ENCODE measurements around the gene KCNQ4.

KCNQ4 gene

GRCh38 chr1:40848530-40849189, 65.1 kb downstream of the KCNQ4 start:
- peak; percentile 51 for DNase-seq (ENCODE audit: low spot score)
- Histone ChIP-seq H3K36me3 (replicated peaks in 1 of 2; ENCODE audit: control insufficient read depth in 2 of 2, insufficient read depth in 2 of 2, low read length in 2 of 2) (no peaks in the 10 kb centered on the region), H4K91ac (ENCODE audit: low read depth, low read length, poor library complexity) (no peak overlapping the region), H3K23ac (ENCODE audit: low read depth, low read length, poor library complexity) (no peak overlapping the region), H2BK5ac (ENCODE audit: low read length) (no peak overlapping the region), H2BK12ac (ENCODE audit: low read length) (no peak overlapping the region), H3K27me3 (ENCODE audit: control insufficient read depth in 3 of 3, insufficient read depth in 3 of 3, low read depth in 1 of 3, low read length in 3 of 3) (peaks cover 0 to 15% (median 0%) of the 10 kb centered on the region in 3 experiments), H3K18ac (ENCODE audit: low read length) (no peak overlapping the region), H3K4me1 (ENCODE audit: control insufficient read depth in 2 of 2, insufficient read depth in 1 of 2, low read depth in 1 of 2, low read length in 2 of 2) (peaks cover 1 to 15% of the 10 kb centered on the region in 2 donors), H3K4me3 (ENCODE audit: low read length in 2 of 2) (no peak overlapping the region), H3K9ac (ENCODE audit: low read depth, low read length, poor library complexity) (no peak overlapping the region), H2AK5ac (ENCODE audit: low read depth, low read length) (no peak overlapping the region), H3K4me2 (ENCODE audit: insufficient read depth, low read length, poor library complexity, severe bottlenecking) (no peak overlapping the region), H3K27ac (replicated peaks; ENCODE audit: low read length) (no peak overlapping the region), H3K79me1 (ENCODE audit: low read depth, low read length) (no peaks in the 10 kb centered on the region), H2AFZ (ENCODE audit: low read length) (no peak overlapping the region), H3K9me3 (replicated peaks in 1 of 2; ENCODE audit: control insufficient read depth in 2 of 2, insufficient read depth in 1 of 2, low read depth in 1 of 2, low read length in 2 of 2) (no peaks in the 10 kb centered on the region), H2BK15ac (ENCODE audit: low read length) (no peak overlapping the region), H3K14ac (ENCODE audit: low read length) (no peak overlapping the region), H2BK120ac (ENCODE audit: low read depth, low read length) (no peak overlapping the region), H4K8ac (ENCODE audit: low read depth, low read length) (no peak overlapping the region), H3K4ac (ENCODE audit: low read length) (no peak overlapping the region)
- whole genome bisulfite sequencing, 2 donors (ENCODE audit: extremely low coverage in 2 of 2, insufficient read length in 2 of 2, insufficient replicate concordance in 1 of 2) = no CpG with 5 or more reads among the region's 6 CpGs

DNA sequence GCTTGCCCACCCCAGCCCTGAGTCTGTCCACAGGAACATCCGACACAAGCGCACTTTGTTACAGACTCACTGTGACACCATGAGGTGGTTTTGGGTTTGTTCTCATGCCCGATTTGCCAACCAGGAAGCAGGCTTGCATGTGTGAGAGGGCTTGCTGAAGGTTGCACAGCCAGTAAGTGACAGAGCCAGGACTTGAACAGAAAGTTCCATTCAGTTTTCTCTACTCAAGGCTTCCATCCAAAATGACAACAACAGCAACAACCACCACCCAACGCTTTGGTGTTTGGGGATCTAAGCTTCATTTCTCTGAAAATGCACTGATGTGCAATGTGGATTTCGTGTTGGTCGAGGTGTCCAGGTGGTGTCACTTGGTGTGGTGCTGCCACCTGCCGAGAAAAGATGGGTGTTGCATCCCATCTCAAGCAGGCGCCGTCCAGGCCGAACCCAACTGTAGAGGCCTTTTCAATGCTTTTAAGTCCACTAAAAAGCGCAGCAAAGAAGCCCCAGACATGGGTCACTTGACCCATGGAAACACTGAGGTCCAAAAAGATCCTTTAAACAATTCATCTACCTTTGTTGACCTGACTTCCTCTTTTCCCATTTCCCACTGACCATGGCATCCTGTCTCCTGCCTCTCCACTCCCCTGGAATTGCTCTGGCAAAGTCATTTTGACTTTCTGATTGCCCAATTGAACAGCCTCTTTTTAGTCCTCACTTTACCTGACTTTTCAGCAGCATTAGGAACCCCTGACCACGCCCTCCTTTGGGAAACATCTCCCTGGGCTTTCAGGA, 66.4 kb downstream of the KCNQ4 start:
- Histone ChIP-seq H3K79me1 (ENCODE audit: low read depth, low read length) (no peaks in the 10 kb centered on the region), H2BK15ac (ENCODE audit: low read length) (no peak overlapping the region), H3K4me2 (ENCODE audit: insufficient read depth, low read length, poor library complexity, severe bottlenecking) (no peak overlapping the region), H2BK5ac (ENCODE audit: low read length) (no peak overlapping the region), H3K4ac (ENCODE audit: low read length) (no peak overlapping the region), H3K18ac (ENCODE audit: low read length) (no peak overlapping the region), H3K4me1 (ENCODE audit: control insufficient read depth in 2 of 2, insufficient read depth in 1 of 2, low read depth in 1 of 2, low read length in 2 of 2) (peaks cover 1 to 15% of the 10 kb centered on the region in 2 donors), H3K14ac (ENCODE audit: low read length) (no peak overlapping the region), H4K91ac (ENCODE audit: low read depth, low read length, poor library complexity) (no peak overlapping the region), H3K27ac (replicated peaks; ENCODE audit: low read length) (no peak overlapping the region), H3K27me3 (ENCODE audit: control insufficient read depth in 3 of 3, insufficient read depth in 3 of 3, low read depth in 1 of 3, low read length in 3 of 3) (peaks cover 0 to 14% (median 0%) of the 10 kb centered on the region in 3 experiments), H3K9ac (ENCODE audit: low read depth, low read length, poor library complexity) (no peak overlapping the region), H2AK5ac (ENCODE audit: low read depth, low read length) (no peak overlapping the region), H3K23ac (ENCODE audit: low read depth, low read length, poor library complexity) (no peak overlapping the region), H2AFZ (ENCODE audit: low read length) (no peak overlapping the region), H4K8ac (ENCODE audit: low read depth, low read length) (no peak overlapping the region), H3K9me3 (replicated peaks in 1 of 2; ENCODE audit: control insufficient read depth in 2 of 2, insufficient read depth in 1 of 2, low read depth in 1 of 2, low read length in 2 of 2) (no peaks in the 10 kb centered on the region), H2BK120ac (ENCODE audit: low read depth, low read length) (no peak overlapping the region), H3K4me3 (ENCODE audit: low read length in 2 of 2) (no peak overlapping the region), H3K36me3 (replicated peaks in 1 of 2; ENCODE audit: control insufficient read depth in 2 of 2, insufficient read depth in 2 of 2, low read length in 2 of 2) (no peaks in the 10 kb centered on the region), H2BK12ac (ENCODE audit: low read length) (no peak overlapping the region)
- DNase-seq (ENCODE audit: low spot score) = peak; percentile 74
- no CpG with 5 or more reads among the region's 12 CpGs for WGBS, 2 donors (ENCODE audit: extremely low coverage in 2 of 2, insufficient read length in 2 of 2, insufficient replicate concordance in 1 of 2)

DNA sequence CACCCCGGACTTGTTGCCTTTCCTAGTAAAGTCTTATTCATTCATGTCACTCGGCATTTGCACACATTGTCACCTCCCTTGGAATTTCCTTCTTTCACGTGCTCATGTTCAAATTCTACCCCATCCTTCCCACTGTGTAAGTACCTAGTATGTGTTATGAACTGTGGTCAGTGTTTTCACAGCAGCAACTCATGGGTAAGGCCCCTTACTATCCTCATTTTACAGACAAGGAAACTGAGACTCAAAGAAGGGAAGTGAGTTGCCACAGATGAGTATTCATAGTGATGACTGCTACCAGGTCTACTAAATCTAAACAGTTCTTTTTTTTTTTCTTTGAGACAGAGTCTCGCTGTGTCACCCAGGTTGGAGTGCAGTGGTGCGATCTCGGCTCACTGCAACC, 68.1 kb downstream of the KCNQ4 start:
- DNase-seq (ENCODE audit: low spot score) = no peak
- Histone ChIP-seq H4K91ac (ENCODE audit: low read depth, low read length, poor library complexity) (no peak overlapping the region), H3K27ac (replicated peaks; ENCODE audit: low read length) (no peak overlapping the region), H3K4me3 (ENCODE audit: low read length in 2 of 2) (no peak overlapping the region), H2BK12ac (ENCODE audit: low read length) (no peak overlapping the region), H3K4me1 (ENCODE audit: control insufficient read depth in 2 of 2, insufficient read depth in 1 of 2, low read depth in 1 of 2, low read length in 2 of 2) (peaks cover 1 to 12% of the 10 kb centered on the region in 2 donors), H4K8ac (ENCODE audit: low read depth, low read length) (no peak overlapping the region), H3K14ac (ENCODE audit: low read length) (no peak overlapping the region), H3K79me1 (ENCODE audit: low read depth, low read length) (no peaks in the 10 kb centered on the region), H3K27me3 (ENCODE audit: control insufficient read depth in 3 of 3, insufficient read depth in 3 of 3, low read depth in 1 of 3, low read length in 3 of 3) (peaks cover 0 to 20% (median 0%) of the 10 kb centered on the region in 3 experiments), H2BK120ac (ENCODE audit: low read depth, low read length) (no peak overlapping the region), H2BK15ac (ENCODE audit: low read length) (no peak overlapping the region), H3K4me2 (ENCODE audit: insufficient read depth, low read length, poor library complexity, severe bottlenecking) (no peak overlapping the region), H3K4ac (ENCODE audit: low read length) (no peak overlapping the region), H2BK5ac (ENCODE audit: low read length) (no peak overlapping the region), H3K9me3 (replicated peaks in 1 of 2; ENCODE audit: control insufficient read depth in 2 of 2, insufficient read depth in 1 of 2, low read depth in 1 of 2, low read length in 2 of 2) (no peaks in the 10 kb centered on the region), H2AK5ac (ENCODE audit: low read depth, low read length) (no peak overlapping the region), H3K23ac (ENCODE audit: low read depth, low read length, poor library complexity) (no peak overlapping the region), H3K9ac (ENCODE audit: low read depth, low read length, poor library complexity) (no peak overlapping the region), H3K36me3 (replicated peaks in 1 of 2; ENCODE audit: control insufficient read depth in 2 of 2, insufficient read depth in 2 of 2, low read length in 2 of 2) (no peaks in the 10 kb centered on the region), H2AFZ (ENCODE audit: low read length) (no peak overlapping the region), H3K18ac (ENCODE audit: low read length) (no peak overlapping the region)
- no CpG with 5 or more reads among the region's 6 CpGs for WGBS, 2 donors (ENCODE audit: extremely low coverage in 2 of 2, insufficient read length in 2 of 2, insufficient replicate concordance in 1 of 2)

DNA sequence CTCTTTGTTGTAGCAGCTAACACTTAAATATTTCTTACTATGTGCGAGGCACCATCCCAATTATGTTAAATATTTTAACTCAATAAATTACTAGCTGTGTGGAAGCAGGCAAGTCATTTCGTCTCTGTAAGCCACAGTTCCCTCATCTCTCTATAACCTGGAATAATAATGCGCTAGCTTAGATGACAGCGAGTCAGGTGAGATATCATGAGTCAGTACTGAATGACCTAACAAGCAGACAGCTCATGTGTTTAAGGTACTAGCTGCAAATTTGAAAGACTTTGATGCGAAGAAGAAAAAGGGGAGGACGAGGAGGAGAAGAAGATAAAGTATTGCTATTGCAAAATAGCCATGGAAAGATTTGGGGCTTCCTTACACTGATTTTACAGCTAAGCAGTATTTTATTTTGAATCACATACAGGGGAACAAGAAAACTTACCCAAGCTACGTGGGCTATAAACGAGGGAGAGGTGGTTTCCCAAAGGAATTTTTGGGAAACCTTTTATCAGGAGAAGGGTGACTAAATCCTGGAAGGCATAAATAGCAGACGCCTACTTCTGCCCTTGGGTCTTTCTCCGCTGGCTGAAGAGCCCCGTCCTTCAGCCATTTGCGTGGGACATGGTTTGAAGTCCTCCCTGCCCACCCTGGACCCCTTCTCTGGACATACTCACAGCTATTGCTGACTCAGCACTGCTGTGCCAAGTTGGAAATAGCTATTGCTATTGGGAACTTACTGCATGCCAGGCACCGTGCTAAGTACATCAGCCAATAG, 69.7 kb downstream of the KCNQ4 start:
- H3K36me3 ChIP-seq (replicated peaks in 1 of 2; ENCODE audit: control insufficient read depth in 2 of 2, insufficient read depth in 2 of 2, low read length in 2 of 2) = no peaks in the 10 kb centered on the region
- H2AFZ ChIP-seq (ENCODE audit: low read length) = no peak overlapping the region
- no peak overlapping the region for H3K4me2 ChIP-seq (ENCODE audit: insufficient read depth, low read length, poor library complexity, severe bottlenecking)
- H3K14ac ChIP-seq (ENCODE audit: low read length) = no peak overlapping the region
- H4K8ac ChIP-seq (ENCODE audit: low read depth, low read length) = no peak overlapping the region
- H2BK15ac ChIP-seq (ENCODE audit: low read length) = no peak overlapping the region
- no peak overlapping the region for H2BK5ac ChIP-seq (ENCODE audit: low read length)
- H3K27ac ChIP-seq (replicated peaks; ENCODE audit: low read length) = no peak overlapping the region
- no peak overlapping the region for H3K9ac ChIP-seq (ENCODE audit: low read depth, low read length, poor library complexity)
- no peak for DNase-seq (ENCODE audit: low spot score)
- H3K23ac ChIP-seq (ENCODE audit: low read depth, low read length, poor library complexity) = no peak overlapping the region
- no peaks in the 10 kb centered on the region for H3K9me3 ChIP-seq (replicated peaks in 1 of 2; ENCODE audit: control insufficient read depth in 2 of 2, insufficient read depth in 1 of 2, low read depth in 1 of 2, low read length in 2 of 2)
- H2BK120ac ChIP-seq (ENCODE audit: low read depth, low read length) = no peak overlapping the region
- peaks cover 0 to 35% (median 0%) of the 10 kb centered on the region in 3 experiments for H3K27me3 ChIP-seq (ENCODE audit: control insufficient read depth in 3 of 3, insufficient read depth in 3 of 3, low read depth in 1 of 3, low read length in 3 of 3)
- no peak overlapping the region for H3K4me3 ChIP-seq (ENCODE audit: low read length in 2 of 2)
- H3K79me1 ChIP-seq (ENCODE audit: low read depth, low read length) = no peaks in the 10 kb centered on the region
- H2BK12ac ChIP-seq (ENCODE audit: low read length) = no peak overlapping the region
- H3K4me1 ChIP-seq (ENCODE audit: control insufficient read depth in 2 of 2, insufficient read depth in 1 of 2, low read depth in 1 of 2, low read length in 2 of 2) = peaks cover 0 to 4% of the 10 kb centered on the region in 2 donors
- no CpG with 5 or more reads among the region's 13 CpGs for WGBS, 2 donors (ENCODE audit: extremely low coverage in 2 of 2, insufficient read length in 2 of 2, insufficient replicate concordance in 1 of 2)
- no peak overlapping the region for H4K91ac ChIP-seq (ENCODE audit: low read depth, low read length, poor library complexity)
- H2AK5ac ChIP-seq (ENCODE audit: low read depth, low read length) = no peak overlapping the region
- no peak overlapping the region for H3K18ac ChIP-seq (ENCODE audit: low read length)
- H3K4ac ChIP-seq (ENCODE audit: low read length) = no peak overlapping the region

All from neuronal stem cell (in vitro differentiated cells).